Neural cell (in vitro differentiated cells): ENCODE results near the gene PTCD1.

Experiments
- EP300 ChIP-seq: fragments of 450-650 bp; conservative IDR thresholded peaks from 2 replicates; pipeline ENCODE4 v1.6.1; 2014; ENCODE audit warnings: antibody characterized with exemption, mild to moderate bottlenecking, moderate library complexity; ENCODE audit not compliant: poor library complexity, severe bottlenecking
- TF ChIP-seq, protein P1 (sequence below): fragments of 450-650 bp; IDR thresholded peaks from 2 replicates; pipeline ENCODE4 v1.5.1; 2014; ENCODE audit warnings: antibody characterized with exemption, mild to moderate bottlenecking, moderate library complexity; ENCODE audit not compliant: poor library complexity, severe bottlenecking

DNA sequence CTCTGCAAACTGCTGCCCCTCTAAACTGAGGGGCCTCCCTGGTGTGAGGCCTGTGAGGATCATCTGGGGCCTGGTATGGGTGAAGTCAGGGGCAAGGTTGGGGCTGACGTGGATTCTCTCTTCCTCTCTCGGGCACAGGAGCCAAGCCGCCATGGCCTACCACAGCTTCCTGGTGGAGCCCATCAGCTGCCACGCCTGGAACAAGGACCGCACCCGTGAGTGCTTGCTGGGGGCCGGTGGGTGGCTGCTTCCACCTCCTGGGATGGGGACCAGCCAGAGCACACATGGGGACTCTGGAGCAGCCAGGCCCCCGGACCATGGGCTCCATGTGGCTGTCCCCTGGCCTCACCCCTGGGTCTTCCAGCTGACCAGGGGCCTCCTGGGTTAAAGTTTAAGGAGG is 53.0 kb downstream of the PTCD1 start:
- TF ChIP-seq, protein P1, sequence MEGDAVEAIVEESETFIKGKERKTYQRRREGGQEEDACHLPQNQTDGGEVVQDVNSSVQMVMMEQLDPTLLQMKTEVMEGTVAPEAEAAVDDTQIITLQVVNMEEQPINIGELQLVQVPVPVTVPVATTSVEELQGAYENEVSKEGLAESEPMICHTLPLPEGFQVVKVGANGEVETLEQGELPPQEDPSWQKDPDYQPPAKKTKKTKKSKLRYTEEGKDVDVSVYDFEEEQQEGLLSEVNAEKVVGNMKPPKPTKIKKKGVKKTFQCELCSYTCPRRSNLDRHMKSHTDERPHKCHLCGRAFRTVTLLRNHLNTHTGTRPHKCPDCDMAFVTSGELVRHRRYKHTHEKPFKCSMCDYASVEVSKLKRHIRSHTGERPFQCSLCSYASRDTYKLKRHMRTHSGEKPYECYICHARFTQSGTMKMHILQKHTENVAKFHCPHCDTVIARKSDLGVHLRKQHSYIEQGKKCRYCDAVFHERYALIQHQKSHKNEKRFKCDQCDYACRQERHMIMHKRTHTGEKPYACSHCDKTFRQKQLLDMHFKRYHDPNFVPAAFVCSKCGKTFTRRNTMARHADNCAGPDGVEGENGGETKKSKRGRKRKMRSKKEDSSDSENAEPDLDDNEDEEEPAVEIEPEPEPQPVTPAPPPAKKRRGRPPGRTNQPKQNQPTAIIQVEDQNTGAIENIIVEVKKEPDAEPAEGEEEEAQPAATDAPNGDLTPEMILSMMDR, result no peak
- TF ChIP-seq EP300, result no peak
